Breast epithelium (tissue), 4 donors: ENCODE data around the gene CHIT1. TPM values are rescaled to one million over a fixed set of nuclear protein-coding genes. Genes with fewer than 3 reads are reported as not detected.

Source experiments
- DNase-seq, 2 donors: peaks; one replicate each; pipeline ENCODE4 v3.0.0-alpha.2; 2019; ENCODE audit warnings: low spot score in 2 of 2
- H3K27ac ChIP-seq, 2 donors: fragments of 200-600 bp; sonication (generic) in 1 of 2; one replicate each; pipeline ENCODE4 v1.5.1; 2016 to 2019; ENCODE audit warnings: mild to moderate bottlenecking in 1 of 2
- H3K27me3 ChIP-seq, 2 donors: fragments of 200-600 bp; sonication (generic) in 1 of 2; one replicate each; pipeline versions ENCODE4 v1.5.1 to v1.6.0; 2017 to 2019; ENCODE audit warnings: control low read depth in 1 of 2, mild to moderate bottlenecking in 1 of 2
- H3K36me3 ChIP-seq: fragments of 200-600 bp; one replicate; pipeline ENCODE4 v1.5.1; 2019
- H3K4me1 ChIP-seq, 2 donors: fragments of 200-600 bp; sonication (generic); one replicate each; pipeline ENCODE4 v1.5.1; 2016 to 2019; ENCODE audit warnings: control low read depth in 1 of 2
- H3K4me3 ChIP-seq, 3 donors: fragments of 200-600 bp; sonication (generic); 1 replicate in 2 of 3; 2 replicates in 1 of 3; pipeline ENCODE4 v1.5.1; 2016 to 2019; ENCODE audit warnings: mild to moderate bottlenecking in 3 of 3, moderate library complexity in 2 of 3
- H3K9me3 ChIP-seq, 2 donors: fragments of 200-600 bp; sonication (generic) in 1 of 2; one replicate each; pipeline ENCODE4 v1.5.1; 2016 to 2019; ENCODE audit warnings: control low read depth in 1 of 2
- POLR2A ChIP-seq: fragments of 450-650 bp; IDR thresholded peaks from one replicate; pipeline ENCODE4 v1.6.1; 2016; ENCODE audit warnings: antibody characterized with exemption, mild to moderate bottlenecking, moderate library complexity
- POLR2AphosphoS5 ChIP-seq, 3 donors: sonication (generic); formaldehyde crosslinking; IDR thresholded peaks; one replicate each; pipeline ENCODE4 v1.6.1; 2017; ENCODE audit warnings: antibody characterized with exemption in 3 of 3
- intact Hi-C: fragments of 100-400 bp; cut with DNase I; formaldehyde crosslinking; loops from one replicate; pipeline ENCODE4 v1.15.1; 2023; ENCODE audit warnings: low total_unique reads
- total RNA-seq, 3 donors: library from RNA; depleted of rRNA; stranded (reverse); fragments of >200 nt; gene quantifications; one replicate each; pipeline ENCODE4 v1.1.0, GENCODE V29; 2016
- TF ChIP-seq, protein P1 (sequence below), 3 donors: fragments of 450-650 bp; IDR thresholded peaks; one replicate each; pipeline ENCODE4 v1.5.1; 2016 to 2017; ENCODE audit warnings: antibody characterized with exemption in 3 of 3, mild to moderate bottlenecking in 3 of 3, moderate library complexity in 3 of 3

Gene CHIT1
- total RNA-seq, 3 donors from 2014 or later = 5.1 to 15.2 TPM; not detected in 1

DNA sequence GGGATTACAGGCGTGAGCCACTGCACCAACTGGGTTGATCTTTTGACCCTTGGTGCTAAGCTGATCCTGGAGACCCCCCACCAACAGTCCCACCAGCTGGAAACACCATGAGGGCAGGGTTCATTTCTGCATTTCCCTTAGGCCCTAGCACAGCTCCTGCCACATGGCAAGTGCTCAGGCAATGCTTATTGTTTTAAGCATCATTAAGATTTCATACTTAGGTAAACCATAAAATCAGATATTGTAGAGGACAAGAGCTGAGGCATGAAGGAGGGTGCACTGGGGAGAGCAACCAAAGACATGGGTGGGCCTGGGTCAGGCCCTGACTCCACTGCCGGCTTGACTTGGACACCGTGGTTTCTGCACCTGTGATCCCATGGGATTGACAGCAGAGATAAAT lies 17.7 kb downstream of the CHIT1 start:
- Histone ChIP-seq H3K36me3 (no peaks in the 10 kb centered on the region), H3K9me3 (no peaks in the 10 kb centered on the region), H3K27me3 (no peaks in the 10 kb centered on the region), H3K4me1 (peaks cover 0 to 8% of the 10 kb centered on the region in 2 donors), H3K27ac (no peak overlapping the region), H3K4me3 (no peak overlapping the region)
- TF ChIP-seq, protein P1, sequence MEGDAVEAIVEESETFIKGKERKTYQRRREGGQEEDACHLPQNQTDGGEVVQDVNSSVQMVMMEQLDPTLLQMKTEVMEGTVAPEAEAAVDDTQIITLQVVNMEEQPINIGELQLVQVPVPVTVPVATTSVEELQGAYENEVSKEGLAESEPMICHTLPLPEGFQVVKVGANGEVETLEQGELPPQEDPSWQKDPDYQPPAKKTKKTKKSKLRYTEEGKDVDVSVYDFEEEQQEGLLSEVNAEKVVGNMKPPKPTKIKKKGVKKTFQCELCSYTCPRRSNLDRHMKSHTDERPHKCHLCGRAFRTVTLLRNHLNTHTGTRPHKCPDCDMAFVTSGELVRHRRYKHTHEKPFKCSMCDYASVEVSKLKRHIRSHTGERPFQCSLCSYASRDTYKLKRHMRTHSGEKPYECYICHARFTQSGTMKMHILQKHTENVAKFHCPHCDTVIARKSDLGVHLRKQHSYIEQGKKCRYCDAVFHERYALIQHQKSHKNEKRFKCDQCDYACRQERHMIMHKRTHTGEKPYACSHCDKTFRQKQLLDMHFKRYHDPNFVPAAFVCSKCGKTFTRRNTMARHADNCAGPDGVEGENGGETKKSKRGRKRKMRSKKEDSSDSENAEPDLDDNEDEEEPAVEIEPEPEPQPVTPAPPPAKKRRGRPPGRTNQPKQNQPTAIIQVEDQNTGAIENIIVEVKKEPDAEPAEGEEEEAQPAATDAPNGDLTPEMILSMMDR (IDR thresholded peaks at IDR 0.05) = no peak
- TF ChIP-seq POLR2AphosphoS5 (IDR thresholded peaks at IDR 0.05) (no peak), POLR2A (no peak)
- intact Hi-C loops = no loop called here
- no peak for DNase-seq

DNA sequence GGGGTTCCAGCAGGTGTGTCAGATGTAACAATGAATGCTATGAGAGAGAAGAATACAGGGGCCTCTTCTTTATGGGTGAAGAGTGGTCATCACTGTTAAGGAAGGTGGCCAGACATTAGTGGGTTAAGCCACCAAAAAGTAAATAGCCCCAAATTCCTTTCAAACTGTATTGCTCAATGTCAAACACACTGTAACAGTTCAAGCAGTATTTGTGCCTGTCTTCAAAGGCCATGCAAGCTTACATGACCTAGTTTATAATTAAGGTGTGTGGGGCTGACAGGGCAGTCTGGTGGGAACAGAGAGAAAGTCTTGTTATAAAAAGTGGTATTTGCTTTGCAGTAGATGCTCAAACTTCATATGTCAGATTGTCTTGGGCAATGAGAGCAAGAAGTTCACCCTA lies 18.5 kb downstream of the CHIT1 start:
- no peak overlapping the region for H3K27ac ChIP-seq
- DNase-seq = no peak
- H3K4me1 ChIP-seq = peaks cover 0 to 3% of the 10 kb centered on the region in 2 donors
- TF ChIP-seq, protein P1 (IDR thresholded peaks at IDR 0.05) = no peak
- no peak for TF ChIP-seq POLR2AphosphoS5 (IDR thresholded peaks at IDR 0.05)
- no peak for TF ChIP-seq POLR2A
- H3K27me3 ChIP-seq = no peaks in the 10 kb centered on the region
- intact Hi-C loops = no loop called here
- no peaks in the 10 kb centered on the region for H3K9me3 ChIP-seq
- no peaks in the 10 kb centered on the region for H3K36me3 ChIP-seq
- H3K4me3 ChIP-seq = no peak overlapping the region

DNA sequence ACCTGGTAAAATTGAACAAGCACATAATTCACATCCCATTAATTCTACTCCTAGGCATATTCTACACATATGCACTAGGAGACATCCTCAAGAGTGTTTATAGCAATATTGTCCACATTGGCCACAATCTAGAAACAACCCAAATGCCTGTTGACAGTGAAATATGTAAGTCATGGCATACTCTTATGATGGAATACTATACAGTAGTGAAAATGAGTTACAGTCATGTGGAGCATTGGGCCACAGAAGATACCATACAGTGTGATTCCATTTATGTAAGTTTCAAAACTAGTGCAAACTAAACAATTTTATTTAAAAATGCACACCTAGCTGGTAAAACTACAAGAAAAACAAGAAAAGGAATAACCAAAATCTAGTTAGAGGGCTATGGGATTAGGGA lies 19.1 kb downstream of the CHIT1 start:
- Histone ChIP-seq H3K27ac (no peak overlapping the region), H3K4me3 (no peak overlapping the region), H3K4me1 (no peaks in the 10 kb centered on the region), H3K9me3 (no peaks in the 10 kb centered on the region), H3K36me3 (no peaks in the 10 kb centered on the region), H3K27me3 (no peaks in the 10 kb centered on the region)
- no peak for TF ChIP-seq POLR2AphosphoS5 (IDR thresholded peaks at IDR 0.05)
- no peak for TF ChIP-seq POLR2A
- TF ChIP-seq, protein P1 (IDR thresholded peaks at IDR 0.05) = no peak
- no peak for DNase-seq
- intact Hi-C loops = no loop called here

DNA sequence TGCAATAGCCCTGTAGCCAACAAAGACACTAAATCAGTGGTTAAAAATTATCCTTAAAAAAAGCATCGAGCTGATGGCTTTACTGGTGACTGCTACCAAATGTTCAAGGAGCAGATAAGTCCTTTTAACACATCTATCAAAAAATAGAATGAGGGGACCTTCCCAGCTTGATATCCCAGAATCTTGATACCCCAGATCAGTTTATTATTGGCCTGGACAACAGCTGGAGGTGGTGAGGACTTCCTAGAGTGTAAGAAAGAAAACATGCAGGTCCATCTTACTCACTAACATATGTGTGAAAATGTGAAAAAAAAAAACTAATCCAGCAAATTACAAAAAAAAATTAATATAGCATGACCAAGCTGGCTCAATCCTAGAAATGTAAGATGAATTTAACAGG lies 21.3 kb downstream of the CHIT1 start:
- H3K36me3 ChIP-seq = no peaks in the 10 kb centered on the region
- DNase-seq = no peak
- H3K27ac ChIP-seq = no peak overlapping the region
- H3K27me3 ChIP-seq = no peaks in the 10 kb centered on the region
- intact Hi-C loops = no loop called here
- no peaks in the 10 kb centered on the region for H3K4me1 ChIP-seq
- no peak for TF ChIP-seq POLR2AphosphoS5 (IDR thresholded peaks at IDR 0.05)
- TF ChIP-seq, protein P1 (IDR thresholded peaks at IDR 0.05) = no peak
- no peak for TF ChIP-seq POLR2A
- H3K9me3 ChIP-seq = no peaks in the 10 kb centered on the region
- H3K4me3 ChIP-seq = no peak overlapping the region

DNA sequence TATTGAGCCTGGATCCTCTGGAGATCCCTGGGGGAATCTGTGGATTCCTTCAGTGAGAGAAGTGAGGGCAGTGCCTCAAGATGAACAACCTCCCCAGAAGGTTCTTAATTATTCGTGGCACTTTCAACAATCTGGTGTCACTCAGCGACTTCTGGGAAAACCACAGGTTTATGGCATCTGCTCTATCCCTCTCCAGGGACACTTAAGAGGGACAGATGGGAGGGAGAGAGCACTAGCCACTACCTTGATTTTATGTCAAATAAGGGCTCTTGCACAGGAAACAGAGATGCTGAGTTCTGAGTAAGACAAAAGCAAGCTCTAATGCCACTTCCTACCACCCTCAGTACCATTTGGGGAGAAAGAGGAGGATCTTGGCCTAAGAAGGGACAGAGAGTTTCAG lies 21.7 kb downstream of the CHIT1 start:
- Histone ChIP-seq H3K27ac (no peak overlapping the region), H3K4me1 (no peaks in the 10 kb centered on the region), H3K9me3 (no peaks in the 10 kb centered on the region), H3K4me3 (no peak overlapping the region), H3K27me3 (no peaks in the 10 kb centered on the region), H3K36me3 (no peaks in the 10 kb centered on the region)
- no peak for DNase-seq
- intact Hi-C loops = loop anchor here (2.0 kb wide), 1 partner anchor 167 kb away; no protein-coding TSS in a partner anchor
- TF ChIP-seq POLR2A (no peak), POLR2AphosphoS5 (IDR thresholded peaks at IDR 0.05) (no peak)
- TF ChIP-seq, protein P1 (IDR thresholded peaks at IDR 0.05) = no peak
